ENCODE results near the gene ST3GAL5.
"Not testable (repeated sequence)": the region's sequence is repeated elsewhere in the genome, so short reads cannot be mapped to it uniquely, and the experiment has no call there.

Gene ST3GAL5

DNA sequence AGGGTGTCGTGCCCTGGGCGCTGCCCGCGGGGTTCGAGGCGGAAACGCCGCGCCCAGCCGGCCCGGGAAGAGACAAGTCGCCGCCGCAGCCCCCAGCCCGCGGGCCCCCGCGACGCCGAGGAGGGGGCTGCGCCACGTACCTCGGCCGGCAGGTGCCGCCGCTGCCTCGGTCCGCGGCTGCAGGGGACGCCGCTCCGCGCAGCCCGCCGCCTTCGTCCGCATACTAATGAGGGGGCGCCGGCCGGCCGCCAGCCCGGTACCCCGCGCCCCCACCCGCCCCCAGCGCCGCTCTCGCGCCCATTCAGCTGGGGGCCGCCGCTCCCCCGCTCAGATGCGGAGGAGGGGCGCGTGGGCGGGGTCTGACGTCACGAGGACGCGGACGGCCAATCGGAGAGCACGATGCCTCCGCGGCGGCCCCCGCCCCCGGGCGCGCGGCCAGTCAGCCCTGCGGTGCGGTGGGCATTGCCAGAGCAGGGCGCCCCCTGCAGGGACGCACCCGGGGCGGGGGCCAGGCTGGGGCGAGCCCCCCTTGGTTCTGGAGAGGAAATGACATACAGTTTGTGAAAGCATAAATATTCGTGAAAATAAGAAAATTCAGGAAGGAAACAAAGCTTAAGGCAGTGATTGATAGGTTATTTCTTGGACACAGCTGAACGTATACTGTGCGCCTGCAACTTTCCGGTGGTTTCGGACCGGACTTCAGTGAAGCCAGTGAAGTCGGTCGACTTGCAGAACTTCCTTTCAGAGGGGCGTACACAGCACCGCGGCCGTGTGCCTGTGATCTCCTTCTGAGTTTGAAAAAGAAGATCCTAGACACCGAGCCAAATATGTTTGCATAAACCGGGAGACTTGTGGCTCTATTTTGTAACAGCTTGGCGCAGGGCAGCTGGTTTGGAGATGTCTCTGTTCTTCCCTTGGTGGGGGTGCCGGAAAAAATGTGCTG, at the start of gene ST3GAL5:
Gene ST3GAL5, minus strand, starts transcription at position 307 of the 943 bp plus-strand sequence. Its CDS starts 85 bp downstream, at position 222.
- DNase-seq (ENCODE audit: low read depth): no peak

DNA sequence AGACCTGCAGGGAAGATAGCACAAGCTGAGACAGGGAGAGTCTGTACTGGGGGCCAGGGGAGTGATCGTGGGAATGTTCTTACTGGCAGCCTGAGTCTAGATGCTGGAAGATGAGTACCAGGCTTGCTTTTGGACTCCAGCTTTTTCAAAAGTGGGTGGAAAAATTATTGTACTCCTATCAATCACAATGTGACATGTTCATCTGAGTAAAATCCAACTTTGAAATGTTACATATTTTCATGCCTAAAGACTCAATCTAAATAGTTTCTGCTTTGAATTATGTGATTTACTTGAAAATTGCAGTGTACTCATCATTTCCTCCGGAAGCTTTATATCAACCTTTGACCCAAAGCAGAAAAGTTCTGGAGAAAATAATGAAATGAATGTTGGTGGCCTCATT, 49.7 kb upstream of the ST3GAL5 start:
- DNase-seq (ENCODE audit: low read depth): no peak

DNA sequence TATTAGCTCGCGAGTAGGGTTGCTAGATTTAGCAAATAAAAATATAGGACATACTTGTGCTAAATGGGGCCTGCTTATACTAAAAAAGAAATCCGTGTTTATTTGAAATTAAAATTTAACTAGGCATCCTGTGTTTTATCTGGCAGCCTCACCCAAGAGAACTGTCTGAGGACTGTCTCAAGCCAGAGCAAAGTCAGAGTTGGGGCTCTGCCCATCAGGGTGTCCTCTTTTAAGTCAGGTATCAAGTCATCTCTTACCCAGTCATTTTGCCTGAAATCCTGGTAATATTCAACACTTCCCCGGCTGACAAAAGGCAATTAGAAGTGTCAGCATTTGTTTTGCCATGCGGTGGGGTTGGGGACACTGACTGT, 48.3 kb upstream of the ST3GAL5 start:
- DNase-seq (ENCODE audit: low read depth): no peak

DNA sequence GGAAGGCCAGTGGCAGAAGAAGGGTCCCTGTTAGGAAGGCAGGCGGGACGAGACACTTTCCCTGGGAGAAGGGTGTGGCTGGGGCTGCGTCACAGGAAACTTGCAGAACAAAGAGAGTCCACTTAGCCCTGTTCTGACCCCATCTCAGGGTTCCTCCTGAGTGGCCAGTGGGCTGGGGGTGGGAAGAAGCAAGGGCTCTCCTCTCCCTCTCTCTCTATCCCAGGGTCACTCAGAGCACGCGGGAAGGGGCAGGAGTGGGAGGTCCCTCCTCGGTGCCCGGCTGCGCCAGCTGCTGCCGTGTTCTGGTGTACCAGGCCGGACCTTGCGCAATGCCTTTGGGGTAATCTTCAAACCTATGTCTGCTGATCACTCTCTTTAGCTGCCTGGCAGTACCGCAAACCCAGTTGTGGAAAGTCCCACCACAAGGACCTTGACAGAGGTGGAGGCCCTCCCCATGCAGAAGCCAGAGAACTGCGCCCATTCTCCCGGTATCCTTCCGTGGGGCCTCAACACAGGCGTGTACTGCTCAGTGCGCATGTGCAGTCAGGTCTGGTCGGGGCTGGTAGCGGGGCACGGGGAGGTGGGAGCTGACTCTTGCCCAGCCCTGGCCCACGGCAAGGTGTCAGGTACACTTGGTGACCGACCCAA, 47.8 kb upstream of the ST3GAL5 start:
- no peak for DNase-seq (ENCODE audit: low read depth)

DNA sequence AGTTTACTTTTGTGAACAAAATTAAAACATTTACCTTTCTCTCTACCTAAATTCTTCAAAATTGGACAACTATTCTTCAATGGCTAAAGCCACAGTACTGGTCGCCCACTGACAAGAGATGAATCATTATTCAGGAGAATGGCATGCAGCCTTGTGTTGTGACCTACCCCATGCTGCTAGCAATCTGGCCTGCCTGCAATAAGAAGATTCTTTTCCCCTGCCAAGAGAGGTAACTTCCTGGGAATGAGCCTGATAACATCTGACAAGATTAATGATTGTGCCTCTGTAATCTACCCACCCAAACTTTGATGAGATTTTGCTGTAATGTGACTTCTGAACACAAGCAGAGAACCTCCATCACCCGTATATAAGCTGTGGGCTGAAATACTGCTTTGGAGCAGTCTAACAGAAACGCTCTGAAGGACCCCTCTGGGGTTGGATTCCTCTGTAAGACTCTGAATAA, 47.0 kb upstream of the ST3GAL5 start:
- DNase-seq (ENCODE audit: low read depth): peak; percentile 49

DNA sequence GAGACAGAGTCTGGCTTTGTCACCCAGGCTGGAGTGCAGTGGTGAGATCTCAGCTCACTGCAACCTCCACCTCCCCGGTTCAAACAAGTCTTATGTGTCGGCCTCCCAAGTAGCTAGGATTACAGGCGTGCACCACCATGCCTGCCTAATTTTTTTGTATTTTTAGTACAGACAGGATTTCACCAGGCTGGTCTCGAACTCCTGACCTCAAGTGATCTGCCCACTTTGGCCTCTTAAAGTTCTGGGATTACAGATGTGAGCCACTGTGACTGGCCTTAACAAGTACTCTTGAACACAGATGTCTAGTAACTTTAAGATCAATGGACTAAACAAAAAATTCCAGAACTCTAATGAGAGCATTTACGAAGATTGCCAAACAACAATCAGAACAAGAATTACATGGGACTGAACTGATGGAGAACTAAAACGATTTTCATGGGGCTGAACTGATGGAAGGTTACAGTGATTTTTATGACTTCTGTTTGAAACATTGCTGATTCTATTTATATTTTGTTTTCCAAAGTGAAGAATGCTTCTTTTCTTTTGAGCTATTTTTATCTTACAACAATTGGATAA, 46.5 kb upstream of the ST3GAL5 start:
- no peak for DNase-seq (ENCODE audit: low read depth)

DNA sequence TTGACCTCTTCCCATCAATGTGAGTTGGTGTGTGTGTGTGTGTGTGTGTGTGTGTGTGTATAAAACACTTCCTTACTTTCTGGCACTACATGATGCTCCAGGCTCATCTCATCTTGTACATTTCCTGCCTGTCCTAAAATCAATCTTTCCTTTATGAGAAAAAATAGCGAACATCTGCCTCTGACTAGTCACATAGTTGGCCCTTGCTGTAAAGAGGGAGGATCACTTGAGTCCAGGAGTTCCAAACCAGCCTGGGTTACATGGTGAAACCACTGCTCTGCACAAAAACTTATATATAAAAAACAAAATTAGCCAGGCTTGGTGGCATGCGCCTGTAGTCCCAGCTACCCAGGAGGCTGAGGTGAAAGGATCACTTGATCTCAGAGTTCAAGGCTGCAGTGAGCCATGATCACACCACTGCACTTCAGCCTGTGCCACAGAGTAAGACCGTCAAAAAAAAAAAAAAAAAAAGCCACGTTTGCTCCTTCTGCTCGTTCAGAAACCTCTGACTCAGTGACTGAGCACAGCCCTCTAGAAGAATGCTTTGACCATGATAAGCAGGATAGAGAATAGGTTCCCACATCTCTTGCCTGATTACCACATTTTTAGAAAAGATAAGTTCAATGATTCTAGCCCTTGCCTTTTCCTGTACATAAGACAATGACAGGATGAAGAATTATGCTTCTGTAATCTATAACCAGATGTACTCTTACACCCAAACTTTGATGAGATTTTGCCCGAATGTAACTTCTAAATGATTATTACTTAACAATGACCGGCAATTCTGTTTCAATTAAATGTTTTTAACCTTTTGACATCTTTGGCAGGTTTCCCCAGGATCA, 45.2 kb upstream of the ST3GAL5 start:
- peak; percentile 55 for DNase-seq (ENCODE audit: low read depth)

DNA sequence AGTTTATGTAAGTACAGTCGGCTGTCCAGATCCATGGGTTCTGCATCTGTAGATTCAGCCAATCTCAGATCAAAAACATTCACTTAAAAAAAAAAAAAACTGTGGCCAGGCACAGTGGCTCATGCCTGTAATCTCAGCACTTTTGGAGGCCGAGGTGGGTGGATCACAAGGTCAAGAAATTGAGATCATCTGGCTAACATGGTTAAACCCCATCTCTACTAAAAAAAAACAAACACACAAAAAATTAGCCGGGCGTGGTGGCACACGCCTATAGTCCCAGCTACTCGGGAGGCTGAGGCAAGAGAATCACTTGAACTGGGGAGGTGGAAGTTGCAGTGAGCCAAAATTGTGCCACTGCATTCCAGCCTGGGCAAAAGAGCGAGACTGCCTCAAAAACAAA, 42.4 kb upstream of the ST3GAL5 start:
- DNase-seq (ENCODE audit: low read depth): not testable (repeated sequence)

DNA sequence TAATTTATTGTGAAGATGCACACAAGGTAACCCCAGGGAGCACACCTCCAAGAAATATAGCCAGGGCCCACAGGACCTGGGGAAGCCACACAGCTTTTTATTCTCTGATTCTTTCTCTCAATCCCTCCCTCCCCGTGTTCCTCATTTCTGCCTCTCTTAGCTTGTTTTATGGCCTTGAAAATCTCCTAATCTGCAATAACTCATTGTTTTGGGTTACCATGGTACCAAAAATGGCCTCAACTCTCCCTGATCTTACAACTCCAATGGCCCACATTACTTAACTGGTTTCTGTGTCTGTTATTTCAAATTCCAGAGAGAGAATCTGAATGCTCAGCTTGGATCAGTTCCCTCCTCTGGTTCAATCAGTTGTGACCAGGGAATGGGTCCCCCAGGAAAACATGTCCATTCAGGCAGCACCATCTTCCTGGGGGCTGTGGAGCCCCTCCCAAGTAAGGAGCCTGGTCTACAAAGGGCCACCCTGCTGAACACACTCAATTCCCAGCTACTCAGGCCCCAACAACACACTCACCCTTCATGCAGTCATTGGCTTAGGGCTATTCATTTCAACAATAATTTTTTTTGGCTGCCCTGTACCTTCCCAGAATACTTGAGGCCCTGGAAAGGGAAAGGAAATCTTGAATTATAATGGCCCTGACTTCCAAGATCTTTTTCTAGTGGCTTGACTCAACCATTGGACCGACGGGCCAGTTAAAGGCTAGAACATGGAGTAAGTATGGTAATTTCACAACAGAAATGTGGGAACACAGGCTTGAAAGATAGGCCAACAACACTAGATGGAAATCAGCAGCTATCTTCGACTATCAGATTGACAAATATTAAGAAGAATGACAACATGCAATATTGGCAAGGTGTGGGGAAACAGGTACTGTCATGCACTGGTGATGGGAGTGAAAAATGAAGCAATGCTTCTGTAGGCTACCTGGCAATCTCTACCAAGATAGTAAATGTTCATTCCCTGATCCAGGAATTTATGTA, 41.6 kb upstream of the ST3GAL5 start:
- DNase-seq (ENCODE audit: low read depth): no peak

DNA sequence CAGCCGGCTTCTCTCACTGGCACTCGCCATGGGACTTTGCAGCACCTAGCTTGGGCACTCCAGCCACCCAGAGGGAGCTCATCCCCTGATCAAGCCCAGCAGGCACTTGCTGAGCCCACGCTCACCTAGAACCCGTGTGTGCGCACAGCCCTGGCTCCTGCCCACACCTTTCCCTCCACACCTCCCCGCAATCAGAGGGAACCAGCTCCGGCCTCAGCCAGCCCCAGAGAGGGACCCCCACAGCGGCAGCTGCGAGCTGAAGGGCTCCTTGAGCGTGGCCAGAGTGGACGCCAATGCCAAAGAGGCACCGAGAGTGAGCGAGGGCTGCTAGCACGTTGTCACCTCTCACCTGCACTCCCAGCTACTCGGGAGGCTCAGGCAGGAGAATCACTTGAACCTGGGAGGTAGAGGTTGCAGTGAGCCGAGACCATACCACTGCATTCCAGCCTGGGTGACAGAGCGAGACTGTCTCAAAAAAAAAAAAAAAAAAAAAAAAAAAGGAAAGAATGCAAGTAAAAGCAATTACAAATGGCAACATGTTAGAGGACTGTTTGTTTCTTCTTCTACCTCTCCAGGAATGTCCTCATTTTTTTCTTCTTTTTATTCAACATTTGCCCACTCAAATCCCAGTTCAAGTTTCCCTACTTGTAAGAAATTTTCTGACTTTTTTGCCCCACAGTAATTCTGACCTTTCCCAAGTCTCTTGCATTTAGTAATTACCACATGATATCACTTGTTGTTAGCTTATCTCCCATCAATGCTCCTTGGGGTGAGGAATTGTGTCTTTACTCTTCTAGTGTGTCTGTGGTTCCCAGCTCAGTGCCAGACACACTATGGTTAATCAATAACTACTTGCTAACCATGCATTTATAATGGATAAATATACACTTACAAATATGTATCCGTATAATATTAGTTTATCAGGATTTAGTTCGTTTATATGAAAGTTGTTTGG, 40.6 kb upstream of the ST3GAL5 start:
- no peak for DNase-seq (ENCODE audit: low read depth)

DNA sequence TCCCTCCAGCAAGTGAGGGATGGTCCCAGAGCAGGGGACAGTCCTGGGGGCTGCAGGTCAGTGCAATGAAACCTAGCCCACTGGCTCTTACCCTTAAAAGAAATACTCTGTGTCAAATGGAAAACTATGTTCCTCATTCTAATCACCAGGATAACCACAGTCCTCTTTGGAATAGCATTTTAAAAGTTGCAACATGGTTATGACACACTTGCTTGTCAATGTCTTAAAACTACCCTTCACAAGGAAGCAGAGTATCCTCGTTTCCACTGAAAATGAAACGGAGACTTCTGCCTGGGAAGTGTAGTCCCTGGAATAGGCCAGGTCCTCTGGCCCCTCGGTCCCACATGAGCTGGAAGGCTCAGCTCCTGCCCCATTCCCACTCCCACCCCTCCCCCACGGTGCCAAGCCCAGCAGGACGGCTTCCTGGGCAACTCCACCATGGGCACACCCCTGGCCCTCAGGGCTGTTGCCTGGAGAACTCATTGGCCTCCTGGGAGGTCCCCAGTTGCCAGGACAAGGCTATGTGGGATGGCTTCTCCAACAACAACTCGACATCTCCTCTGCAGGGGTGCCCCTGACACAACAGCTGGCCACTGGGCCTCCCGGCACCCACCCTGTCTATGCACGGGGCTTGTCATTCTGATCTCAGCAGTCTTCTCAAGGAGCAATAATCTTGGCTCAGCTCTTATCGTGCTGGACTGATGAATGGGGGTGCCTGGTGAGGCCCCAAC, 38.3 kb upstream of the ST3GAL5 start:
- no peak for DNase-seq (ENCODE audit: low read depth)

DNA sequence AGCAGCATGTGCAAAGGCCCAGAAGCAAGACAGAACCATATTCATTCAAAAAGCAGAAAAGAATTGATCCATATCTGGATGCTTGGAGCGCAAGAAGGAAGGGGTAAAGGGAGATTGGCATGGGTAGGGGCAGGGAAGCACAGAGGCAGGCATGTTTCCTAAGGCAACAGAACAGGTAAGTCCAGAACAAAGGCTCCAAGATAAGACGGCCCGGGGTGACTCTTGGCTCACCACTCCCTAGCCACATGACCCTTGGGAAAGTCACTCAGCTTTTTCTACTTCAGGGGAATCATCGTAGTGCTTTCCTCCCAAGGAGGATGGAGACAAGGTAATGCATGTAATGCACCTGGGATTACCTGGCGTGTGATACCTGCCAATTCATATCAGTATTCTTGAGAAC, 37.7 kb upstream of the ST3GAL5 start:
- no peak for DNase-seq (ENCODE audit: low read depth)

DNA sequence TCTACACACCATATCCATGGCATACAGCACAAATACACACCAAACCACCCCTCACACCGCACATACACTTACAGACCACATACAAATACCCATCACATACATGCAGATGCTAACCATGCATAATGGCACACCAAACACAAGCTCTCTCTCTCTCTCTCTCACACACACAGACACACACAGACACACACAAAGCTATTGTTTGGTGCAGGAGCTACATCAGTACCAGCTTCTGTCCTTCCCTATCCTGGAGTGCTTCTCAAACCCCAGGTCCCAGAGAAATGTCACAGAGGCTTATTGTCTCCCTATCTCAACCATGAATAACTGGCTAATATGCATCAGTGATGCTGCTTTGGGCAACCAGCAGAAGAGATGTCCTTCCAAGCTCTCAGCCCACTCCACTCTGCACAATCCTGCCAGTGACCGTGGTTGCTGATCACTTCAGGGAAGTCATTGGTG, 36.5 kb upstream of the ST3GAL5 start:
- DNase-seq (ENCODE audit: low read depth): no peak

DNA sequence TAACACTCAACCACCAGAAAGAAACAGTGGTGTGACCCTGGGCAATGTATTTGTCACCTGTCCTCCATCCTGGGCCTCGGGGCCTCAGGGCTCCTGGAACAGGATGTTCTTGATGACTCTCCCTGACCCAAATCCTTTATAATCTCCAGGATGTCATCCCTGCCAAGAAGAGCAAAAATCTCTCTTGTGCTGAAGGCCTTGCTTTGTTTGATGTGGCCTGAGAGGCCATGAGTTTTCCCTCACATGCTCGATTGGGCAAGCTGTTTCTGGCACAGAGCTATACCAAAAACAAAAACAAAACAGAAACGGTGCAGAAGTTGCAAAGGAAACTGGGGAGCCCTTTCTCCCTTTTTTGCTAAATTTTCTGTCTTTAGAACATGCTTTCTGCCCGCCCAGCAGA, 35.7 kb upstream of the ST3GAL5 start:
- DNase-seq (ENCODE audit: low read depth): no peak

DNA sequence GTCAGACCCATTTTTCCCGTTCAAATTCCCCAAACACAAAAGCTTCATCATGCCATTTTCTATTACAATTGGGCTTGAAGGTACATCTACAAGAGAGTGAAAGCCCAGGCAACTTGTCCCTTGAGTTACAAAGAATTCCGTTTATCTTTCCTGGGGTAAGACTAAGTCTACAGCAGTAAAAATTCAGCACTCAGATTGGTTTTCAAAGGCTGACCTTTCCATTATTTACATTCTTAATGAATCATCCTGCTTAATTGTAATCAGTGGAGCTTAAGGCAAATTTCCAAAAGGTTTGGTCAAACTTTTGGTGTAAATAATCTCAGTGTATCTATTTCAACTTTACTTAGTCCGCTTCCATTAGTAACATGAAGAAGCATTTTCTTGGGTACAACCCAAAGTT, 33.4 kb upstream of the ST3GAL5 start:
- no peak for DNase-seq (ENCODE audit: low read depth)

DNA sequence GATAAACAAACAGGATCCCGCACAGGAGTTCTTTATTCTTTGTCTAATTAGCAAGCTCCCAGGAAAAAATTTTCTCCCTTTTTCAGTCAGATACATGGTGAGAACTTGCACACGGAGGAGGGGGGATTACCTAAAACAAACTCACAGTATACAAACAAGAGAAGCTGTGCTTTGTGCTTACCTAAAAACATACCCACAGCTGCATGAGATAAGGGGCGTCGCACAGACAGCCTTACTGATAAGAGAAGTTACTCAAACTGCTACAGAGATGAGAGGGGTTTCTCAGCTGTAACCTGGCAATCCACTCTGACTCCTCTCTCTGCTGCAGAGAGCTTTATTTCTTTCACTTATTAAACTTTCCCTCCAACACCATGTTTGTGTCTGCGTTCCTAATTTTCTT, 32.9 kb upstream of the ST3GAL5 start:
- no peak for DNase-seq (ENCODE audit: low read depth)

DNA sequence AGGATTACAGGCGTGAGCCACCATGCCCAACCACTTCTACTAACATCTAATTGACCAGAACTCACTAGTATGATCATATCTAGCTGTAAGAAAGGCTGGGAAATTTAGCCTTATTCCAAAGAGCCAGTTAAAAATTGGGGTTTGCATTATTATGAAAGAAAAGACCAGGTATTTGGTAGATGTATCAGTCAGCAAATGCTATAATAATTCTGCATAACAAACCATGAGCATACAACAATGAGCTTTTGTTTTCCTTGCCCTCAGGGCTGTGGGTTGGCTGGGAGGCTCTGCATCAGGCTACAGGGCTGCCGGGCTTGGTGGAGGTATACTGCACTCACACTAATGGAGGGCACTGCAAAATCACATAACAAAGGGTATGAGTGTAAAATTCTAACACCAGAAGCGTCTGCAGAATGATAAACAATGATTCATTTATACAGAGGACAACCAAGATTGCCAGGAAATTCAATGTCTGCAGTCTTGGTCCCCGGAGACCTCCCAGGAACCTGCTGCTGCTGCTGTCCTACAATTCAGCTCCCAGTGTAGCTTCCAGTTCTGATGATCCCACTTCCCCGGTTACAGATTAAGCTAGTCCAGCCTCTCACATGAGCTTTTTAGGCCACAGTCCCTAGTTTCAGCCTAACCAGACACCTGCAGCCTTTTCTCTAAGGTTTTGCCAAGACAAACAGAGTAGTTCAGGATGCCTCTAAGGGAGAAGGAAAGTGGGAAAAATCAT, 32.2 kb upstream of the ST3GAL5 start:
- no peak for DNase-seq (ENCODE audit: low read depth)
